Ovary (tissue), 3 donors: ENCODE results near the gene TTC36.

Experiments
- CTCF ChIP-seq, 3 donors: fragments of 450-650 bp in 2 of 3; fragments of 200-600 bp in 1 of 3; IDR thresholded peaks; one replicate each; pipeline versions ENCODE4 v1.5.1 to v1.8.0; 2016 to 2022; ENCODE audit warnings: antibody characterized with exemption in 3 of 3, mild to moderate bottlenecking in 1 of 3
- POLR2A ChIP-seq: fragments of 450-650 bp; IDR thresholded peaks from one replicate; pipeline ENCODE4 v1.6.1; 2017; ENCODE audit warnings: antibody characterized with exemption, mild to moderate bottlenecking, moderate library complexity
- donor health status: DM: no; HTN: no; CAD: no.

- no peak for TF ChIP-seq POLR2A
- TF ChIP-seq CTCF (IDR thresholded peaks at IDR 0.05): no peak
These were observed 19.9 kb downstream of the TTC36 start for GRCh38 chr11:118547132-118547531.
